AG08396 (cell line): Measurements from ENCODE around the gene EMILIN3.
"Not testable (repeated sequence)": the region's sequence is repeated elsewhere in the genome, so short reads cannot be mapped to it uniquely, and the experiment has no call there.

Experiments used
- DNase-seq: peaks from one replicate; pipeline ENCODE4 v3.0.0; 2012; ENCODE audit warnings: low spot score, mixed read lengths

Gene EMILIN3

GRCh38 chr20:41318271-41318649 is 48.4 kb downstream of the EMILIN3 start:
- DNase-seq: no peak

DNA sequence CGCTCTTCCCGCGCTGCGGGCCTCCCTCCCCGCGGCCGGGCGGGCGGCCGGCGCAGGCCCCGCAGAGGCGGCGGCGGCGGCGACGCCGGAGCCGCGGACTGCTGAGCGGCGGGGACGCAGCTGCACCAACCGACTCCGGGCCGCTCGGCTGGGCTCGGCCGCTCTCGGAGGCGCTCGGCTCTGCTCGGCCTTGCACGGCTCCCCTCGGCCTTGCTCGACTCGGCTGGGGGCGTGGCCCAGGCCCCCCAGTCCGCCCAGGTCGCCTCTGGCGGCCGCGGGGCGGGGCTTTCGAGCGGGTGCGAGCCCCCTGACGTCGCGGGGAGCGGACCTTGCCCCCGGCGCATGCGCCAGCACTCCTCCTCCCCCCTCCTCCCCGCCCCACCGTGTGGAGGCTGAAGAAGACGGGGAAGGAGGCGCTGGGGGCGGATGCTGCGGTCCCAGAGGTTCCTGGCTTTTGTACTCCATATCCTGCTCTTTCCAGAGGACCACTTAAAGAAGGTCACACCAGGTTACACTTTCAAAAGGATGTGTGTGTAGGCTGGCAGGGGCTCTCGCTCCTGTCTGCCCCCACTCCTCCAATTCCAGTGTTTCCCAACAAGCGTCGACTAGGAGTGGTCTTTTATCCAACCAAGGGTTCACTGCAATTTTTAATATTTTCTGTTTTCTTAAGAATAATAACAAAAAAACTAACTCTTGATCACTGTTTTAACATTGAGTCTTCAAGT is 48.9 kb downstream of the EMILIN3 start, which contains the start of gene ZHX3:
Gene ZHX3 (minus strand): TSS at position 186 of the 725 bp plus-strand sequence. CDS start 112,815 bp downstream, outside the sequence.
- peak; percentile 99 for DNase-seq

- peak; percentile 90 for DNase-seq
Observed at GRCh38 chr20:41316602-41317545, 49.7 kb downstream of the EMILIN3 start.

DNA sequence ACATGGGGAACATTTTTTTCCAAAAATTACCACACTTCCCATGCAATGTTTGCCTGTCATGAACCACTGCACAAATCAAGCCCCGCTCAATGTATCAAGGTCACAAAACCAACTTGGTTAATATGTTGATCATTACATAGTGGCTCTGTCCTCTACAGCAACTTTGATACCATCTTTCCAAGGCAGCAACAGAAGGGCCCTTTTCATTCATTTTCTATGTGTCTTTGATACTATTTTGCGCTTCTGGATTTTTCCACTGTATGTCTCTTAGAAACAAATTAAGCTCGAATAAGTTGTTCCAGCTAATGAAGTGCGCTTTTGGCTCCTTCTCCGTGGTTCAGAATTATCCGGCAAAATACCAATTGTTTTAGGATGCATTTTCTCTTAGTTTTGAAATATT is 50.6 kb downstream of the EMILIN3 start:
- DNase-seq: no peak

GRCh38 chr20:41314386-41314785 is 52.2 kb downstream of the EMILIN3 start:
- no peak for DNase-seq

- not testable (repeated sequence) for DNase-seq
Observed at GRCh38 chr20:41312009-41312408, 54.6 kb downstream of the EMILIN3 start.
